MM.1S (cell line): Measurements from ENCODE around the gene ALLC.

Experiments used
- DNase-seq: peaks from one replicate; pipeline ENCODE4 v3.0.0-alpha.2; 2015
- H2AFZ ChIP-seq: fragments of 300-600 bp; sonication (generic); 2 replicates; pipeline ENCODE4 v1.6.0; 2016; ENCODE audit warnings: antibody characterized with exemption, low read length
- H3F3A ChIP-seq: fragments of 300-600 bp; sonication (generic); 2 replicates; pipeline ENCODE4 v1.6.1; 2016; ENCODE audit warnings: mild to moderate bottlenecking, antibody characterized with exemption, low read length, moderate library complexity, mixed read lengths; ENCODE audit not compliant: insufficient read depth
- H3K27ac ChIP-seq: fragments of 300-600 bp; sonication (generic); 2 replicates; pipeline ENCODE4 v1.5.1; 2016; ENCODE audit warnings: mild to moderate bottlenecking, low read length
- H3K27me3 ChIP-seq: fragments of 300-600 bp; sonication (generic); replicated peaks from 2 replicates; pipeline ENCODE4 v1.6.0; 2016; ENCODE audit warnings: low read length; ENCODE audit not compliant: insufficient read depth
- H3K36me3 ChIP-seq: fragments of 300-600 bp; sonication (generic); replicated peaks from 2 replicates; pipeline ENCODE4 v1.6.1; 2016; ENCODE audit warnings: mild to moderate bottlenecking, low read length, mixed read lengths; ENCODE audit not compliant: insufficient read depth
- H3K4me1 ChIP-seq: fragments of 300-600 bp; sonication (generic); 2 replicates; pipeline ENCODE4 v1.6.1; 2016; ENCODE audit warnings: low read length, mixed read lengths
- H3K4me2 ChIP-seq: fragments of 300-600 bp; sonication (generic); 2 replicates; pipeline ENCODE4 v1.6.0; 2016; ENCODE audit warnings: low read depth, low read length
- H3K4me3 ChIP-seq: fragments of 300-600 bp; sonication (generic); 2 replicates; pipeline ENCODE4 v1.5.1; 2016; ENCODE audit warnings: low read length, mixed read lengths
- H3K79me2 ChIP-seq: fragments of 300-600 bp; sonication (generic); 2 replicates; pipeline ENCODE4 v1.6.1; 2016; ENCODE audit warnings: mixed run types, low read length, mixed read lengths
- H3K9ac ChIP-seq: fragments of 300-600 bp; sonication (generic); 2 replicates; pipeline ENCODE4 v1.6.1; 2016; ENCODE audit warnings: low read length, mixed read lengths
- H3K9me2 ChIP-seq: fragments of 300-600 bp; sonication (generic); replicated peaks from 2 replicates; pipeline ENCODE4 v1.6.1; 2016; ENCODE audit warnings: mild to moderate bottlenecking, low read length, mixed read lengths; ENCODE audit not compliant: insufficient read depth
- H3K9me3 ChIP-seq: fragments of 300-600 bp; sonication (generic); replicated peaks from 2 replicates; pipeline ENCODE4 v1.6.1; 2016; ENCODE audit warnings: mild to moderate bottlenecking, low read length, mixed read lengths; ENCODE audit not compliant: insufficient read depth
- H4K20me1 ChIP-seq: fragments of 300-600 bp; sonication (generic); 2 replicates; pipeline ENCODE4 v1.6.1; 2016; ENCODE audit warnings: mild to moderate bottlenecking, low read length, moderate library complexity, mixed read lengths; ENCODE audit not compliant: insufficient read depth
- CTCF ChIP-seq: fragments of 300-600 bp; sonication (generic); IDR thresholded peaks from 2 replicates; pipeline ENCODE4 v1.5.1; 2016; ENCODE audit warnings: antibody characterized with exemption, low read length, mixed read lengths
- EZH2 ChIP-seq: fragments of 300-600 bp; sonication (generic); optimal IDR thresholded peaks from 2 replicates; pipeline ENCODE3; 2017; ENCODE audit warnings: low read depth, mild to moderate bottlenecking, antibody characterized with exemption, low read length, mixed read lengths
- EZH2phosphoT487 ChIP-seq: fragments of 300-600 bp; sonication (generic); IDR thresholded peaks from 2 replicates; pipeline ENCODE4 v1.6.1; 2018; ENCODE audit warnings: antibody characterized with exemption, low read length

ALLC gene

GRCh38 chr2:3610881-3611505 lies 47.0 kb upstream of the ALLC start:
- H4K20me1 ChIP-seq, result no peaks in the 10 kb centered on the region
- H3K9me3 ChIP-seq, result no peaks in the 10 kb centered on the region
- H3K4me2 ChIP-seq, result no peak overlapping the region
- TF ChIP-seq EZH2phosphoT487 (no peak), EZH2 (no peak), CTCF (no peak)
- H2AFZ ChIP-seq, result no peak overlapping the region
- H3K4me1 ChIP-seq, result peaks cover 6% of the 10 kb centered on the region
- H3K9me2 ChIP-seq, result no peaks in the 10 kb centered on the region
- H3K36me3 ChIP-seq, result no peaks in the 10 kb centered on the region
- no peak for DNase-seq
- no peaks in the 10 kb centered on the region for H3K79me2 ChIP-seq
- H3K27ac ChIP-seq, result no peak overlapping the region
- no peaks in the 10 kb centered on the region for H3K27me3 ChIP-seq
- H3K4me3 ChIP-seq, result no peak overlapping the region
- no peak overlapping the region for H3K9ac ChIP-seq
- no peaks in the 10 kb centered on the region for H3F3A ChIP-seq

- no peak overlapping the region for H2AFZ ChIP-seq
- TF ChIP-seq CTCF (no peak), EZH2 (no peak), EZH2phosphoT487 (no peak)
- DNase-seq, result no peak
- no peak overlapping the region for H3K4me3 ChIP-seq
- H3K9ac ChIP-seq, result no peak overlapping the region
- H3K4me1 ChIP-seq, result peaks cover 6% of the 10 kb centered on the region
- H4K20me1 ChIP-seq, result no peaks in the 10 kb centered on the region
- no peak overlapping the region for H3K4me2 ChIP-seq
- no peak overlapping the region for H3K27ac ChIP-seq
- no peaks in the 10 kb centered on the region for H3K27me3 ChIP-seq
- no peaks in the 10 kb centered on the region for H3K9me3 ChIP-seq
- H3K36me3 ChIP-seq, result no peaks in the 10 kb centered on the region
- H3K79me2 ChIP-seq, result no peaks in the 10 kb centered on the region
- no peaks in the 10 kb centered on the region for H3K9me2 ChIP-seq
- no peaks in the 10 kb centered on the region for H3F3A ChIP-seq
Observed at GRCh38 chr2:3611589-3611988, 46.4 kb upstream of the ALLC start.

- Histone ChIP-seq H3K27me3 (no peaks in the 10 kb centered on the region), H3K4me2 (no peak overlapping the region), H3K9me3 (no peaks in the 10 kb centered on the region), H3K27ac (no peak overlapping the region), H2AFZ (no peak overlapping the region), H3K9me2 (no peaks in the 10 kb centered on the region), H3K4me3 (no peak overlapping the region), H3K9ac (no peak overlapping the region), H3K79me2 (no peaks in the 10 kb centered on the region), H4K20me1 (no peaks in the 10 kb centered on the region), H3F3A (no peaks in the 10 kb centered on the region), H3K36me3 (no peaks in the 10 kb centered on the region), H3K4me1 (peaks cover 6% of the 10 kb centered on the region)
- TF ChIP-seq EZH2phosphoT487 (no peak), EZH2 (no peak), CTCF (no peak)
- DNase-seq, result no peak
Observed at GRCh38 chr2:3612639-3613523, 45.1 kb upstream of the ALLC start.
